ENCODE measurements around the gene NMU. TPM values are rescaled to one million over a fixed set of nuclear protein-coding genes. Genes with fewer than 3 reads are reported as not detected.
"Not testable (repeated sequence)": the region's sequence is repeated elsewhere in the genome, so short reads cannot be mapped to it uniquely, and the experiment has no call there.

The NMU gene
- total and polyA plus RNA-seq, 9 of the 15 experiments (the other 6 are each of a cell fraction or from before 2014, with no cell fraction given), result 73.8 to 846 (median 599) TPM

DNA sequence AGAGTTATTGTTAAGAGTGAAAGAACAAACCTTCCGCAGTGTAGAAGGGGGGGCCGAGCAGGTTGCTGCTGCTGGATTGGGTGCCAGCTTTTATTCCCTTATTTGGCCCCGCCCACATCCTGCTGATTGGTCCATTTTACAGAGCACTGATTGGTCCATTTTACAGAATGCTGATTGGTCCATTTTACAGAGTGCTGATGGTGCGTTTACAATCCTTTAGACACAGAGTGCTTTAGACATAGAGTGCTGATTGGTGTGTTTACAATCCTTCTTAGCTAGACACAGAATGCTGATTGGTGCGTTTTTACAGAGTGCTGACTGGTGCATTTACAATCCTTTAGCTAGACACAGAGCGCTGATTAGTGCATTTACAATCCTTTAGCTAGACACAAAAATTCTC lies 84.1 kb downstream of the NMU start:
- H3K27ac ChIP-seq (ENCODE audit: extremely low read depth, low read depth, low read length); DNase-seq (ENCODE audit: extremely low read depth in 1 of 4, low spot score in 3 of 4); intact Hi-C loops (cut with micrococcal nuclease); H3K9ac ChIP-seq (ENCODE audit: insufficient read depth in 1 of 2, low read depth in 2 of 2, low read length in 2 of 2); H3K4me3 ChIP-seq; H3K36me3 ChIP-seq (ENCODE audit: control insufficient read depth, insufficient read depth, low read length); H3K79me2 ChIP-seq (ENCODE audit: control insufficient read depth, insufficient read depth, low read length); H2AFZ ChIP-seq (ENCODE audit: low read depth, low read length); in situ Hi-C loops (cut with MboI); ATAC-seq; BruUV-seq (replicated peaks); FAIRE-seq; H3K9me1 ChIP-seq (ENCODE audit: control insufficient read depth, insufficient read depth, low read length); H3K4me2 ChIP-seq (ENCODE audit: insufficient read depth, low read length); H4K20me1 ChIP-seq (replicated peaks; ENCODE audit: control insufficient read depth, insufficient read depth, low read length); H3K27me3 ChIP-seq (ENCODE audit: control insufficient read depth in 2 of 2, insufficient read depth in 2 of 2, low read length in 2 of 2); CTCF ChIA-PET (ENCODE audit: low intra/inter-chr PET ratio); H3K9me3 ChIP-seq (replicated peaks; ENCODE audit: control insufficient read depth, insufficient read depth, low read depth, low read length): not testable (repeated sequence)
- 91% methylated on average over 4 of the region's 6 CpGs for WGBS (ENCODE audit: insufficient coverage, low coverage, missing lambda C conversion rate)
- TF ChIP-seq NFYB (IDR thresholded peaks at IDR 0.05; ENCODE audit: extremely low read depth, insufficient read length), result peak; percentile 91
- peak; percentile 96 for TF ChIP-seq ZNF316 (IDR thresholded peaks at IDR 0.05)
- TF ChIP-seq CBX3 (IDR thresholded peaks at IDR 0.05; ENCODE audit: borderline replicate concordance in 1 of 2, low read length in 2 of 2), result peak in 1 of 2 experiments; percentile 46; a peak in 1 of 3 replicates
- TF ChIP-seq C11orf30 (IDR thresholded peaks at IDR 0.05; ENCODE audit: low read depth), result peak; percentile 89
- peak; percentile 42 for TF ChIP-seq RBM25 (IDR thresholded peaks at IDR 0.05; ENCODE audit: low read depth, low read length, severe bottlenecking)
- TF ChIP-seq MAFF (IDR thresholded peaks at IDR 0.05; ENCODE audit: low read length), result peak; percentile 63
- TF ChIP-seq MAFG (tag; conservative IDR thresholded peaks at IDR 0.05), result peak; percentile 89
- TF ChIP-seq SP1 (CRISPR knock-in tag; IDR thresholded peaks at IDR 0.05), result peak; percentile 31; the same call in 1 of the 2 replicates
- TF ChIP-seq ASH1L (IDR thresholded peaks at IDR 0.05; ENCODE audit: borderline replicate concordance, low read depth, partially characterized antibody), result peak; percentile 61
- TF ChIP-seq, protein P1, sequence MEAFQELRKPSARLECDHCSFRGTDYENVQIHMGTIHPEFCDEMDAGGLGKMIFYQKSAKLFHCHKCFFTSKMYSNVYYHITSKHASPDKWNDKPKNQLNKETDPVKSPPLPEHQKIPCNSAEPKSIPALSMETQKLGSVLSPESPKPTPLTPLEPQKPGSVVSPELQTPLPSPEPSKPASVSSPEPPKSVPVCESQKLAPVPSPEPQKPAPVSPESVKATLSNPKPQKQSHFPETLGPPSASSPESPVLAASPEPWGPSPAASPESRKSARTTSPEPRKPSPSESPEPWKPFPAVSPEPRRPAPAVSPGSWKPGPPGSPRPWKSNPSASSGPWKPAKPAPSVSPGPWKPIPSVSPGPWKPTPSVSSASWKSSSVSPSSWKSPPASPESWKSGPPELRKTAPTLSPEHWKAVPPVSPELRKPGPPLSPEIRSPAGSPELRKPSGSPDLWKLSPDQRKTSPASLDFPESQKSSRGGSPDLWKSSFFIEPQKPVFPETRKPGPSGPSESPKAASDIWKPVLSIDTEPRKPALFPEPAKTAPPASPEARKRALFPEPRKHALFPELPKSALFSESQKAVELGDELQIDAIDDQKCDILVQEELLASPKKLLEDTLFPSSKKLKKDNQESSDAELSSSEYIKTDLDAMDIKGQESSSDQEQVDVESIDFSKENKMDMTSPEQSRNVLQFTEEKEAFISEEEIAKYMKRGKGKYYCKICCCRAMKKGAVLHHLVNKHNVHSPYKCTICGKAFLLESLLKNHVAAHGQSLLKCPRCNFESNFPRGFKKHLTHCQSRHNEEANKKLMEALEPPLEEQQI (IDR thresholded peaks at IDR 0.05), result peak; percentile 76; the same call in 1 of the 2 replicates
- TF ChIP-seq MAFK (IDR thresholded peaks at IDR 0.05; ENCODE audit: low read length), result peak; percentile 37; the same call in 1 of the 2 replicates
- peak; percentile 80 for TF ChIP-seq CC2D1A (IDR thresholded peaks at IDR 0.05)
- POLR2A ChIA-PET, result interaction anchor here (1.1 kb wide), 1 partner anchor 29 kb away, joined by 3 read pairs; no protein-coding TSS in a partner anchor
- peaks cover 5 to 12% of the 10 kb centered on the region in 2 experiments; a peak in 4 of 5 replicates for H3K4me1 ChIP-seq (replicated peaks in 1 of 2; ENCODE audit: control insufficient read depth in 2 of 2, insufficient read depth in 2 of 2, low read length in 2 of 2)

All from K562 (cell line).